Epithelial cell of esophagus (primary cell): ENCODE data around the gene GTF2I.

ENCODE experiments used
- DNase-seq: peaks from one replicate; pipeline ENCODE4 v3.0.0; 2010; ENCODE audit warnings: low read depth
- H3K4me3 ChIP-seq: 2 replicates; pipeline ENCODE4 v1.5.1; 2011; ENCODE audit warnings: mild to moderate bottlenecking, low read length, control low read depth
- TF ChIP-seq, protein P1 (sequence below): IDR thresholded peaks from 2 replicates; pipeline ENCODE4 v1.5.1; 2011; ENCODE audit warnings: low read depth, mild to moderate bottlenecking, low read length, control low read depth, inconsistent platforms; ENCODE audit not compliant: insufficient read depth; ENCODE audit errors: missing control alignments

The GTF2I gene

DNA sequence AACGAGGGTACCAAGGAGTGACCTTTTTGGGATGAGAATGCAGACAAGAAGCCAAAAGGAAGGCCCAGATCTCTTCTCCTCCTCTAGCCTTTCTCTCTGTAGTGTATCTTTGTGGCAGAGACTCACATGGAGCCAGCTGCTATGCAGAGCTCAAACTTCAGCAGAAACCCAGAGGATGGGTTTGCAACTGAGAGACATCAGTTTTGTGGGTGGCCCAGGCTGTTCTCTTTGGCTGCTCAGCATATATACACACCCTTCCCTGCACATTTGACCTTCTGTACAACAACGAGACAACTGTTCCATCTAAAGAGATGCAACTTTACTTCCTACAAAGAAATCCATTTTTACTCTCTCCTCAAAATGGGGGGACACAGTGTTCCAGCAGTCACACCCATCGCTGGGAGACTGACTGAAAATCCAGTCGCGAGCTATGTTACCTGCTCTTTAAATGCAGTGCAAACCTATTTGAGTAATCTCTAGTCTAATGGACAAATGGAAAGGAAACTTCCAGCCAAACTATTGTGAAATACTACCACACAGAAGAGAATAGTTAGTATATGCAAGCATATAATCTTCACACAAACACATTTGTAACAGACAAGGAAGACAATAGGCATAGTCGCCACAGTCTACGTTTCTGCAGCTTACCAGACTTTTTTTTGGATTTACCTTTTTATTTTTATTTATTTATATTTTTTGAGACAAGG lies 51.2 kb downstream of the GTF2I start:
- DNase-seq: no peak
- TF ChIP-seq, protein P1, sequence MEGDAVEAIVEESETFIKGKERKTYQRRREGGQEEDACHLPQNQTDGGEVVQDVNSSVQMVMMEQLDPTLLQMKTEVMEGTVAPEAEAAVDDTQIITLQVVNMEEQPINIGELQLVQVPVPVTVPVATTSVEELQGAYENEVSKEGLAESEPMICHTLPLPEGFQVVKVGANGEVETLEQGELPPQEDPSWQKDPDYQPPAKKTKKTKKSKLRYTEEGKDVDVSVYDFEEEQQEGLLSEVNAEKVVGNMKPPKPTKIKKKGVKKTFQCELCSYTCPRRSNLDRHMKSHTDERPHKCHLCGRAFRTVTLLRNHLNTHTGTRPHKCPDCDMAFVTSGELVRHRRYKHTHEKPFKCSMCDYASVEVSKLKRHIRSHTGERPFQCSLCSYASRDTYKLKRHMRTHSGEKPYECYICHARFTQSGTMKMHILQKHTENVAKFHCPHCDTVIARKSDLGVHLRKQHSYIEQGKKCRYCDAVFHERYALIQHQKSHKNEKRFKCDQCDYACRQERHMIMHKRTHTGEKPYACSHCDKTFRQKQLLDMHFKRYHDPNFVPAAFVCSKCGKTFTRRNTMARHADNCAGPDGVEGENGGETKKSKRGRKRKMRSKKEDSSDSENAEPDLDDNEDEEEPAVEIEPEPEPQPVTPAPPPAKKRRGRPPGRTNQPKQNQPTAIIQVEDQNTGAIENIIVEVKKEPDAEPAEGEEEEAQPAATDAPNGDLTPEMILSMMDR: no peak
- no peak overlapping the region for H3K4me3 ChIP-seq

DNA sequence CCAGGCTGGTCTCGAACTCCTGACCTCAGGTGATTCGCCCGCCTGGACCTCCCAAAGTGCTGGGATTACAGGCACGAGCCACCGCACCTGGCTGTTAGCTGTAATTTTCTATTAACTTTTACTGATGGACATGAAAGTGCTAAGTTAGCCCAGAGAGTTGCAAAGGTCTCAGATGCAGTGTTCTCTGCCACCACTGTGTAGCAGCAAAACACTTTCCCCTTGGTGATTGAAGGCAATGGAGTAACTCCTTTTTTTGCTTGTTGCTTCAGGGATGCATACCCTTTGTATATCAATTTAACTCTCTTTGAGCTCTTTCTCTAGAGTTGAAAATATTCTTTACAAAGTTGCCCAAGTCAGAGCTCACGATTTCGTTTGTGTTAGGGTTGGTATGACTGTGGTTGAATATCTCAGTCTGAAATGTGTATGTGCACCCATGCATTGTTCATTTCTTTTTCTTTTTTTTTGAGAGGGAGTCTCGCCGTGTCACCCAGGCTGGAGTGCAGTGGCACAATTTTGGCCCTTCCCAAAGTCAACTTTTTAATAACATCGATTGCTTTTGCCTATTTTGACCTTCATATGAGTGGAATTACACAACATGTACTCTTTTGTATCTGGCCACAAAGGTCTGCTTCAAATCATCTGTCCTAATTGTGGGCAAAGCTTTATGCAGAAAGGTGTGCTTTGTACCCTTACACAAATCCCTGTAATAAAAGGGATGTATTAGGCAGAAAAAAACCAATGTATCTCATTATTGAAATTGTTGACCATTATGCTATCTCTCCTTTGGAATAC lies 52.6 kb downstream of the GTF2I start:
- DNase-seq: no peak
- no peak overlapping the region for H3K4me3 ChIP-seq
- TF ChIP-seq, protein P1: peak; percentile 3

- DNase-seq: no peak
- H3K4me3 ChIP-seq: no peak overlapping the region
- TF ChIP-seq, protein P1: no peak
Observed at GRCh38 chr7:74713567-74713966, 56.0 kb downstream of the GTF2I start.

- DNase-seq: no peak
- TF ChIP-seq, protein P1: no peak
- H3K4me3 ChIP-seq: no peak overlapping the region
Observed at GRCh38 chr7:74717889-74718288, 60.4 kb downstream of the GTF2I start.

GRCh38 chr7:74718336-74718735 lies 60.8 kb downstream of the GTF2I start:
- H3K4me3 ChIP-seq: no peak overlapping the region
- DNase-seq: no peak
- TF ChIP-seq, protein P1: no peak

GRCh38 chr7:74722153-74722552 lies 64.6 kb downstream of the GTF2I start:
- no peak overlapping the region for H3K4me3 ChIP-seq
- TF ChIP-seq, protein P1: no peak
- DNase-seq: no peak
